Glutamatergic neuron (in vitro differentiated cells): ENCODE measurements around the gene ZCCHC7. TPM values are rescaled to one million over a fixed set of nuclear protein-coding genes. Genes with fewer than 3 reads are reported as not detected.

Experiments
- DNase-seq: peaks from one replicate; pipeline ENCODE4 v3.0.0; 2022
- H3K27ac Mint-ChIP-seq: one replicate; pipeline ENCODE4 v1.8.0; 2020; ENCODE audit warnings: mild to moderate bottlenecking, mixed read lengths, inconsistent platforms; ENCODE audit not compliant: unreplicated experiment
- H3K27me3 Mint-ChIP-seq: one replicate; pipeline ENCODE4 v1.8.0; 2020; ENCODE audit warnings: mild to moderate bottlenecking, moderate library complexity, mixed read lengths, inconsistent platforms; ENCODE audit not compliant: unreplicated experiment
- H3K36me3 Mint-ChIP-seq: one replicate; pipeline ENCODE4 v1.8.0; 2020; ENCODE audit warnings: mild to moderate bottlenecking, mixed read lengths, inconsistent platforms; ENCODE audit not compliant: unreplicated experiment
- H3K4me1 Mint-ChIP-seq: one replicate; pipeline ENCODE4 v1.8.0; 2020; ENCODE audit warnings: mild to moderate bottlenecking, low read depth, mixed read lengths, inconsistent platforms; ENCODE audit not compliant: unreplicated experiment
- H3K4me3 Mint-ChIP-seq: one replicate; pipeline ENCODE4 v1.8.0; 2020; ENCODE audit warnings: mild to moderate bottlenecking, mixed read lengths, inconsistent platforms; ENCODE audit not compliant: unreplicated experiment
- H3K9me3 Mint-ChIP-seq: one replicate; pipeline ENCODE4 v1.8.0; 2020; ENCODE audit warnings: mild to moderate bottlenecking, moderate library complexity, mixed read lengths, inconsistent platforms; ENCODE audit not compliant: unreplicated experiment
- total RNA-seq: library from RNA; stranded (reverse); fragmentation: NEBNext Ultra II Directional; extraction: Animal tissue kit (Norgen Biotek cat#: 25700); gene quantifications from one replicate; pipeline ENCODE4 v1.2.1, GENCODE V29; 2021; ENCODE audit not compliant: unreplicated experiment
- TF ChIP-seq, protein P1 (sequence below): fragments of 200-600 bp; sonication (generic); IDR thresholded peaks from one replicate; pipeline ENCODE4 v1.5.0; 2021; ENCODE audit not compliant: partially characterized antibody, unreplicated experiment

Gene ZCCHC7
- total RNA-seq, 1 donor from 2014 or later = 31.1 TPM

DNA sequence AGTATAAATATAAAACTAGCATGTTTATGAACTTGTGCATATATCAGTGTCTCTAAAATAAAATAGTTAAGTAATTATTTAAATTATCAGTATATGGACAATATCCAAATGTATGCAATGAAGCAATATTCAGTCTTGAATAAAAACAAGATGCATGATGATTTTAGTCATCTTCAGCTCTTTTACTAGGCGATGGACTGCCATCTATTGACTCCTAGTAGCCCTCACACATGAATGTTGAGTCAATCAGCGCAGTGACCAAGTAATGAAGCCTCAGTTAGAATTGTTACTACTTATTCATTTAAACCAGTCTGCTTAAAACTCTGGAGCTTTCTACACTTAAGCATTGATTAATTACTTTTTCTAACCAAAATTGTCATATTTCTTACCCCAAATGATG, 209.2 kb downstream of the ZCCHC7 start:
- DNase-seq = no peak
- H3K27me3 Mint-ChIP-seq = no peaks in the 10 kb centered on the region
- peaks cover 9% of the 10 kb centered on the region for H3K4me1 Mint-ChIP-seq
- H3K36me3 Mint-ChIP-seq = no peaks in the 10 kb centered on the region
- TF ChIP-seq, protein P1, sequence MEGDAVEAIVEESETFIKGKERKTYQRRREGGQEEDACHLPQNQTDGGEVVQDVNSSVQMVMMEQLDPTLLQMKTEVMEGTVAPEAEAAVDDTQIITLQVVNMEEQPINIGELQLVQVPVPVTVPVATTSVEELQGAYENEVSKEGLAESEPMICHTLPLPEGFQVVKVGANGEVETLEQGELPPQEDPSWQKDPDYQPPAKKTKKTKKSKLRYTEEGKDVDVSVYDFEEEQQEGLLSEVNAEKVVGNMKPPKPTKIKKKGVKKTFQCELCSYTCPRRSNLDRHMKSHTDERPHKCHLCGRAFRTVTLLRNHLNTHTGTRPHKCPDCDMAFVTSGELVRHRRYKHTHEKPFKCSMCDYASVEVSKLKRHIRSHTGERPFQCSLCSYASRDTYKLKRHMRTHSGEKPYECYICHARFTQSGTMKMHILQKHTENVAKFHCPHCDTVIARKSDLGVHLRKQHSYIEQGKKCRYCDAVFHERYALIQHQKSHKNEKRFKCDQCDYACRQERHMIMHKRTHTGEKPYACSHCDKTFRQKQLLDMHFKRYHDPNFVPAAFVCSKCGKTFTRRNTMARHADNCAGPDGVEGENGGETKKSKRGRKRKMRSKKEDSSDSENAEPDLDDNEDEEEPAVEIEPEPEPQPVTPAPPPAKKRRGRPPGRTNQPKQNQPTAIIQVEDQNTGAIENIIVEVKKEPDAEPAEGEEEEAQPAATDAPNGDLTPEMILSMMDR = no peak
- no peak overlapping the region for H3K4me3 Mint-ChIP-seq
- H3K27ac Mint-ChIP-seq = no peak overlapping the region
- H3K9me3 Mint-ChIP-seq = no peaks in the 10 kb centered on the region

DNA sequence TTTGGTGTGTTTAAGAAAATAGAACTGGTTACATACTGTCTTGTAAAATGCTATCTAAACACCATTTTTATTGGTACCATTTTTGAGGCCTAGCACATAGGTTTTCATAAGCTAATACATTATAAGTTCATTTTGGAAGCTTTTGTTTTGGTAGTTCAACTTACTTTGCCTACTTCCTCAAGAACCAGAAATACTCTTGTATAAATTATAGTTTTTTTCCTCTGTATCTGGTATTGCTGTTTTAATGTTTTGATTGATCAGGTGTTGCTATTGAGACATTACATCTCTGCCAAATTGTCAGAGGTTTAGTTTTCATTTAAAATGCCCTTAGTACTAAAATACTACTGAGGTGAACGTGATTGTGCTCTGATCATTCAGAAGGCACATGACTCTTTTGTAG, 211.5 kb downstream of the ZCCHC7 start:
- no peaks in the 10 kb centered on the region for H3K36me3 Mint-ChIP-seq
- TF ChIP-seq, protein P1 = no peak
- H3K27ac Mint-ChIP-seq = no peak overlapping the region
- no peaks in the 10 kb centered on the region for H3K9me3 Mint-ChIP-seq
- DNase-seq = no peak
- H3K27me3 Mint-ChIP-seq = no peaks in the 10 kb centered on the region
- H3K4me3 Mint-ChIP-seq = no peak overlapping the region
- peaks cover 9% of the 10 kb centered on the region for H3K4me1 Mint-ChIP-seq

DNA sequence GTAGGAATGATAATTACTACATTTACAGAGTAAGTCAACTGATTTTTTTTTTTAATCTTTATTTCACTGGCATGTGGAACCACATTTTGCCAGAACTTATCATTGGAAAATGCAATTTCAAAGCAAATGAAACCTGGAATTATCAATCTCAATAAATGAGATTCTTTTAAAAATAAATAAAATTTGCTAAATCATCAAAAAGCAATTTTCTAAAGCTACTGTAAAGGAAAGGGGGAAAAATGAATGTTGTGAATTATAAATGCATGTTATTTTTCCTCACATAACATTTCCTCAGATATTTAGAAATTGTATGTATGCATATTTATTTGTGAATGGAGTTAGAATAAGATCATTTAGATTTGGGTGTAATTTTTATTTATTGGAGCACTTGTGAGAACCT, 212.2 kb downstream of the ZCCHC7 start:
- Mint-ChIP-seq H3K27ac (no peak overlapping the region), H3K27me3 (no peaks in the 10 kb centered on the region), H3K36me3 (no peaks in the 10 kb centered on the region), H3K4me1 (peaks cover 10% of the 10 kb centered on the region), H3K4me3 (no peak overlapping the region), H3K9me3 (no peaks in the 10 kb centered on the region)
- TF ChIP-seq, protein P1 = no peak
- DNase-seq = no peak

DNA sequence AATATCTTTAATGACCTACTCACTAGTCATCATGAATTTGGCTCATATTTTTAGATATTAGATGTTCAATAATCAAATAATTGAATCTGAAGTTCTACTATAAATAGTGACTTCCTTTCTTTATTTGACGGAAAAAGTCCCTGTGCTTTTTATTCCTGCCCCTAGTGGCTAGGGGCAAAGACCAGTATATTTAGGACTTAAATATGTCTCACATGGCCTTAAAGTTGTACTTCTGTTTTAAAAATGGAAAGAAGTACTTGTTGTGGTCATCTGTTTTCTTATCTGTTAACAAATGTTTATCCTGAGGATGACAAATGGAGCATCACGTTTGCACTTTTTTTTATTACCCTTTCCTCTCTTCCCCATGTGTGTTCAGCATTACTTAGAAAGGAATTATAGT, 212.9 kb downstream of the ZCCHC7 start:
- peaks cover 13% of the 10 kb centered on the region for H3K4me1 Mint-ChIP-seq
- H3K27me3 Mint-ChIP-seq = no peaks in the 10 kb centered on the region
- no peak for DNase-seq
- H3K9me3 Mint-ChIP-seq = no peaks in the 10 kb centered on the region
- TF ChIP-seq, protein P1 = peak; percentile 21
- H3K27ac Mint-ChIP-seq = no peak overlapping the region
- no peak overlapping the region for H3K4me3 Mint-ChIP-seq
- no peaks in the 10 kb centered on the region for H3K36me3 Mint-ChIP-seq

DNA sequence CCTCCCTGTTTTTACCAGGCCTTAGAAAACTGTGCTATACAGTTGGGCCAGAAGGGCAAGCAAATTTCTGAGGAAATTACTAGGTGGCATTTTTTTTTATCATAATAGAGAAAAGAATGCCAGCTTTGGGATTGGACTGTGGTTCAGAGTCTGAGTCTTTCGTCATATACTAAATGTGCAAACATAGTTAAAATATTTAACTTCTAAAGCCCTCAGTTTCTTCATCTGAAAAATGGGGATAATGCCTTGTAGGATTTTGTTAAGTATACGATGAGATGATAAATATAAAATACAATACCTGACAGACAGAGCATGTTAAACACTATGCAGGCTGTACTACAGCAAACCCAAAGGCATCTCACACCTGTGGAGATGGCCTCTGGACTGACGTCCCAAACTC, 214.9 kb downstream of the ZCCHC7 start:
- H3K36me3 Mint-ChIP-seq = no peaks in the 10 kb centered on the region
- H3K27me3 Mint-ChIP-seq = no peaks in the 10 kb centered on the region
- no peaks in the 10 kb centered on the region for H3K9me3 Mint-ChIP-seq
- DNase-seq = no peak
- TF ChIP-seq, protein P1 = no peak
- H3K27ac Mint-ChIP-seq = no peak overlapping the region
- peaks cover 16% of the 10 kb centered on the region for H3K4me1 Mint-ChIP-seq
- no peak overlapping the region for H3K4me3 Mint-ChIP-seq
